Measurements from ENCODE around the gene PGR.

- TF ChIP-seq CTCF (IDR thresholded peaks at IDR 0.05): no peak
- no peak for TF ChIP-seq POLR2A (IDR thresholded peaks at IDR 0.05)
These were observed 118.7 kb downstream of the PGR start for GRCh38 chr11:101010899-101011298.
